ENCODE data around the gene FDX2.
A peak's percentile ranks its signal among the peaks of the same experiment; 100 is the strongest.

DNA sequence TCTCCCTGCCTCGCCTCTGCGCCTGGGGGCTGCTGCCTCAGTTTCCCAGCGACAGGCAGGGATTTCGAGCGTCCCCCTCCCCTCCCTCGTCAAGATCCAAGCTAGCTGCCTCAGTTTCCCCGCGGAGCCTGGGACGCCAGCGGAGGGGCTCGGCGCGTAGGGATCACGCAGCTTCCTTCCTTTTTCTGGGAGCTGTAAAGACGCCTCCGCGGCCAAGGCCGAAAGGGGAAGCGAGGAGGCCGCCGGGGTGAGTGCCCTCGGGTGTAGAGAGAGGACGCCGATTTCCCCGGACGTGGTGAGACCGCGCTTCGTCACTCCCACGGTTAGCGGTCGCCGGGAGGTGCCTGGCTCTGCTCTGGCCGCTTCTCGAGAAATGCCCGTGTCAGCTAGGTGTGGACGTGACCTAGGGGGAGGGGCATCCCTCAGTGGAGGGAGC, 45.6 kb downstream of the FDX2 start:
- TF ChIP-seq, protein P1, sequence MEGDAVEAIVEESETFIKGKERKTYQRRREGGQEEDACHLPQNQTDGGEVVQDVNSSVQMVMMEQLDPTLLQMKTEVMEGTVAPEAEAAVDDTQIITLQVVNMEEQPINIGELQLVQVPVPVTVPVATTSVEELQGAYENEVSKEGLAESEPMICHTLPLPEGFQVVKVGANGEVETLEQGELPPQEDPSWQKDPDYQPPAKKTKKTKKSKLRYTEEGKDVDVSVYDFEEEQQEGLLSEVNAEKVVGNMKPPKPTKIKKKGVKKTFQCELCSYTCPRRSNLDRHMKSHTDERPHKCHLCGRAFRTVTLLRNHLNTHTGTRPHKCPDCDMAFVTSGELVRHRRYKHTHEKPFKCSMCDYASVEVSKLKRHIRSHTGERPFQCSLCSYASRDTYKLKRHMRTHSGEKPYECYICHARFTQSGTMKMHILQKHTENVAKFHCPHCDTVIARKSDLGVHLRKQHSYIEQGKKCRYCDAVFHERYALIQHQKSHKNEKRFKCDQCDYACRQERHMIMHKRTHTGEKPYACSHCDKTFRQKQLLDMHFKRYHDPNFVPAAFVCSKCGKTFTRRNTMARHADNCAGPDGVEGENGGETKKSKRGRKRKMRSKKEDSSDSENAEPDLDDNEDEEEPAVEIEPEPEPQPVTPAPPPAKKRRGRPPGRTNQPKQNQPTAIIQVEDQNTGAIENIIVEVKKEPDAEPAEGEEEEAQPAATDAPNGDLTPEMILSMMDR (IDR thresholded peaks at IDR 0.05; ENCODE audit: poor library complexity) = no peak
- TF ChIP-seq EZH2 (IDR thresholded peaks at IDR 0.05; ENCODE audit: borderline replicate concordance) = peak; percentile 55
